Muscle of arm (tissue), 14 donors: ENCODE results near the gene MLST8. TPM values are rescaled to one million over a fixed set of nuclear protein-coding genes. Genes with fewer than 3 reads are reported as not detected.
A peak's percentile ranks its signal among the peaks of the same experiment; 100 is the strongest.

ENCODE experiments used
- DNase-seq: peaks from one replicate; pipeline ENCODE4 v3.0.0-alpha.2; 2013
- long read RNA-seq, 11 donors: transcript quantifications; one replicate each; lab custom pipeline, GENCODE V29; 2026
- polyA plus RNA-seq, 12 donors: library from polyadenylated mRNA; unstranded; fragments of 120-200 nt; gene quantifications; one replicate each; pipeline ENCODE4 v1.2.1, GENCODE V29; 2013; ENCODE audit not compliant: insufficient read length in 12 of 12

MLST8 gene, protein sequence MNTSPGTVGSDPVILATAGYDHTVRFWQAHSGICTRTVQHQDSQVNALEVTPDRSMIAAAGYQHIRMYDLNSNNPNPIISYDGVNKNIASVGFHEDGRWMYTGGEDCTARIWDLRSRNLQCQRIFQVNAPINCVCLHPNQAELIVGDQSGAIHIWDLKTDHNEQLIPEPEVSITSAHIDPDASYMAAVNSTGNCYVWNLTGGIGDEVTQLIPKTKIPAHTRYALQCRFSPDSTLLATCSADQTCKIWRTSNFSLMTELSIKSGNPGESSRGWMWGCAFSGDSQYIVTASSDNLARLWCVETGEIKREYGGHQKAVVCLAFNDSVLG
- 10 to 100 TPM in 11 of 12 donors, not detected in 1; 26.6 to 47.2 (median 30.3) TPM for polyA plus RNA-seq
- long read RNA-seq, donor 1, transcript MLST8-215 (9 exons, 1,861 nt) = major isoform, 6 of 17 reads
- long read RNA-seq, donor 1, partial matches to known transcripts = 0 of 17 reads
- long read RNA-seq, donor 1, other reads (novel, unspliced or antisense) = 0 of 17 reads
- long read RNA-seq, donor 2, partial matches to known transcripts = 0 of 10 reads
- long read RNA-seq, donor 2, other reads (novel, unspliced or antisense) = 0 of 10 reads
- long read RNA-seq, donor 3, partial matches to known transcripts = 0 of 10 reads
- long read RNA-seq, donor 3, other reads (novel, unspliced or antisense) = 0 of 10 reads
- long read RNA-seq, donor 4, partial matches to known transcripts = 0 of 3 reads
- long read RNA-seq, donor 4, other reads (novel, unspliced or antisense) = 0 of 3 reads
- long read RNA-seq, donor 5, transcript MLST8-230 (8 exons, 2,116 nt) = minor isoform, 5 of 21 reads
- long read RNA-seq, donor 5, transcript MLST8-232 (9 exons, 1,870 nt) = major isoform, 7 of 21 reads
- long read RNA-seq, donor 5, partial matches to known transcripts = 0 of 21 reads
- long read RNA-seq, donor 5, other reads (novel, unspliced or antisense) = 0 of 21 reads
- long read RNA-seq, donor 6, partial matches to known transcripts = 0 of 13 reads
- long read RNA-seq, donor 6, other reads (novel, unspliced or antisense) = 0 of 13 reads
- long read RNA-seq, donor 7, partial matches to known transcripts = 0 of 4 reads
- long read RNA-seq, donor 7, other reads (novel, unspliced or antisense) = 0 of 4 reads
- long read RNA-seq, donor 8, transcript MLST8-215 (9 exons, 1,861 nt) = major isoform, 6 of 28 reads
- long read RNA-seq, donor 8, transcript MLST8-232 (9 exons, 1,870 nt) = major isoform, 6 of 28 reads
- long read RNA-seq, donor 8, partial matches to known transcripts = 0 of 28 reads
- long read RNA-seq, donor 8, other reads (novel, unspliced or antisense) = 12 of 28 reads
- long read RNA-seq, donor 9, partial matches to known transcripts = 9 of 20 reads
- long read RNA-seq, donor 9, other reads (novel, unspliced or antisense) = 0 of 20 reads
- long read RNA-seq, donor 10, transcript MLST8-232 (9 exons, 1,870 nt) = major isoform, 8 of 24 reads
- long read RNA-seq, donor 10, transcript MLST8-215 (9 exons, 1,861 nt) = minor isoform, 5 of 24 reads
- long read RNA-seq, donor 10, partial matches to known transcripts = 7 of 24 reads
- long read RNA-seq, donor 10, other reads (novel, unspliced or antisense) = 0 of 24 reads
- long read RNA-seq, donor 11, partial matches to known transcripts = 0 of 14 reads
- long read RNA-seq, donor 11, other reads (novel, unspliced or antisense) = 0 of 14 reads

DNA sequence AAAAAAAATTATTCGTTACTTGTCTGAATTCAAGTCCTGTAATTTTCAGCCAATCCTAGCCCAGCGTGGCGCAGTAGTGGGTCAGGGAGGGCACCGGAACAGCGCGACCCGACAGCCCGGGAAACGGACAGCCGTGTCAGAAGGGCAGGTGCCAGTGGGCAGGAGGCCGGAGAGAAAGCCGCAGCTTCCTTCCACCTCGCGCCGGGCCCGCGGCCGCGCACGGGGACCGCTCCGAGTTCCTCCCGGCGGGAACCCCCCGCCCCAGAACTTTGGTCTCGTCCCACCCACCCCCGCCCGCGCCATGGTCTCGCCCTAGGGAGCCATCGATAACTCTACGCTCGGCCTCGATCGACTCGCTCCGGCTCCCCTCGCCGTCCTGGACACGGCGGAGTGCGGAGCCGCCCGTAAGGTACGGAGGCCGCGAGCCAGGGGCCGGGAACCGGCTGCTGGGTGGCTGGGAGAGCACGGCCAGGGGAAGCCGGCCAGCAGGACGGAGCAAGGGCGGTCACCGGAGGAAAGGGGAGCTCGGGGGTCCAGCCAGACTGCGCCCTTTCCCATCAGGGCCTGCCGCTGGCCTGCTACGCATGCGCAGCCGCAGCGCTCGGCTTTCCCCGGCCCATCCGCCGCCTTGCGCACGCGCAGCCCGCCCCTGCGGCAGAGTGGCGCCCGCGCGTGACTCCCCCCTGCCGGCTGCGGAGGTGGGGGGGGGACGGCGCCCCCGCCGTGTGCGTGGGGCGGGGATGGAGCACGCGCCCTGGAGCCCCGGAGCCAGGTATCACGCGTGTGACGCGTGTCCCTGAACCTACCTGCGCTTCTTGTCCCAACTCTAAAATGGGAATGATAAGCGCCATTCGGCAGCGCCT, at the start of gene MLST8:
Gene MLST8 (plus strand): TSS at position 351 of the 863 bp plus-strand sequence. CDS start 632 bp downstream, outside the sequence.
- peak; percentile 94 for DNase-seq

DNA sequence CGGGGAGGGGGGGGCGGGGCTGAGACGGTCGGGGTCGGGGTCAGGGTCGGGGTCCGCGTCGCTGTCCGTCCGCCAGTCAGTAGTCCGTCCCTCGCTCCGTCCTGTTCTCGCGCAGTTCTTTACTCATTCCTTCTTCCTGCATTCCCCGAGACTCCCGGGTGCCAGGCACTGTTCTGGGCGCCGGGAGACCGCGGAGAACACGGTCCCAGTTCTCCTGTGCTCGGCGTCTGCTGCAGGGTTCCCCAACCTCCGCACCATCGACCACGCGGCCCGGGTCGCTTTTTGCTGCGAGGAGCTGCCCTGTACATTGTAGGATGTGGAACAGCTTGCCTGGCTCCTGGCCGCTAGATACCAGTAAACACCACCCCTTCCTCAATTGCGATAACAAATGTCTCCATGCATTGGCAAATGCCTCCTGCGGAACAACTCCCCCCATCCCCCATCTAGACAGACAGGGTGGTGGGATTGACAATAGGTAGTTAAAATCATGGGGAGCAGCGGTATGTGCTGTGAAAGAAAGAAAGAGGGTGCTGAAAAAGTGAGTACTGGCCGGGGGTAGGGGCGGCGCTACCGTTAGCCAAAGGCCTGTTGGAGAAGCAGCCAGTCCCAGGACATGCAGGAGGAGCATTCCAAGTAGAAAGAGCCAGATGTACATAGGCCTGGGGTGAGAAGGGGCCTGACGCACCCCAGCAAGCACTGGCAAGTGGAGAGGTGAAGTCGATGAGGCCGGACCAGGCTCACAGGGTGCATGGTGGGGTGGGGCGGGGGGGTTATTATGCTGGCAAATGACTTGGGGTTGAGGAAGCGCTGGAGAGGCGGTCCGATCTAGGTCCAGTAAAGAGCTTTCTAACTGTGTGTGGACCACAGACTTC, 49.0 kb upstream of the MLST8 start:
- DNase-seq = peak; percentile 61

DNA sequence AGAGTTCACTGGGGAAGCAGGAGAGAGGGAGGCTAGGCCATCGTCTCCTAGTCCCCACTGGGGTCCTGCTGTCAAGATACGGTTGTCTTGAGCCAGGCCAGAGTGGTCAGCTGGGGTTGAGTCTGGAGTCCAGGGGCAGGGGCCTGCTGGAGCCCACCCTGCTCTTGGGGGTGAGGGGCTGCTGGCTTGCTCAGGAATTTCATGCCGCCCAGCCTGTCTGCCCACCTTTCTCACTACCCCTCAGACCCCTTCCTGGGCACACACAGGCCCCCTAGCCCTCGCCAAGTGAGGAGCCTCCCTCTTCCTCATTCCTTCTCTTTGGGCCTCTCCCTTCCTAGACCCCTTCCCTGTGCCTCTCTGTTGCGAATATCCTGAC, 48.4 kb upstream of the MLST8 start:
- DNase-seq = no peak

DNA sequence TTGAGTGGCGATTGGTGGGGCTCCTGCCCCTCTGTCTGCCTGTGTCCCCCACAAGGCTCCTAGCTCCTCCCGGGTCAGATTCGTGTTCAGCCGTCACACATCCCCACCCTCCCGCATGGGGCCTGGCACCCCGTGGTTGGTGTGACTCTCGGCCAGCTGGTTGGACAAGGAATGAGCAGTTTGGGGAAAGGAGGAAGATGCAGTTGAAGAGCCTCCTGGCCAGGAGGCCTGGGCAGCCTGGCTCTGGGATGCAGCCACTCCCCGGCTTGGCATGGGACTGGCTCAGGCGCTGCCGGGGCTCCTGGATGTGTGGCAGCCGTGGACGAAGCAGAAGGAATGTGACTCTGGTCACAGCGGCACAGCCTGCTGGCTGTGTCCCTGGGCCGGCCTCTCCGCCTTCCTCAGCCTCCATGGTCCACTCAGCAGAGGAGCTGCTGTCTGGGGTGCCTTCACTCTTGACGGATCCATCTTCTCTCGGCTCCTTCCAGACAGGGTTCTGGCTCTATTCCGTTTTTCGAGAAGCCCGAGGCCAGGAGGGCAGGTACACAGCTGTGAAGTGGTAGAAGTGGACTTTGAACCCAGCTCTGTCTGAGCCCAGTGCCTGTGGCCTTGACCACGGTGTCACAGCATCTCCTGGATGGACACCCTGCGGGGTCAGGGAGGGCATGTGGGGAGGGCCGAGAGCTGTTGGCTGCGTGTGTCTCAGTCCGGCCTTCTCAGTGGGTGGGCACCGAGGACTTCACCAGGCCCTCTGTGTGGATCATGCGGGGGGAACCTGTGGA, 47.6 kb upstream of the MLST8 start:
- no peak for DNase-seq

DNA sequence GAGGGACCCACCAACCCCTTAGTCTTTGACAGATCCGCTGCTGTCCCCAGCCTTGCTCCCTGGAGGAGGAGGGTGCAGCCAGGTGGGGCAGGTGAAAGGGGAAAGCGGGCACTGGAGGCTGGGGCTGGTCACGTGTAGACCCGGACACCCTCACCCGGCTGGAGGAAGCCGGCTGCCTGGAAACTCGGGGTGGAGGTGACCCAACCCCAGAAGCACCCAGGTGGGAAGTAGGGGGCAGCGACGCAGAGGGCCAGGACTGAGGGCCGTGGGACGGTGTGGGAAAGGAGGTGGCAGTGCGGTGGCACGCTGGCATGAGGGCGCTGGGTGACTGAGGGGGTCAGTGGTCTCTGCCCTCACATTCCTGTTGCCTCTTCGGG, 47.0 kb upstream of the MLST8 start:
- no peak for DNase-seq

DNA sequence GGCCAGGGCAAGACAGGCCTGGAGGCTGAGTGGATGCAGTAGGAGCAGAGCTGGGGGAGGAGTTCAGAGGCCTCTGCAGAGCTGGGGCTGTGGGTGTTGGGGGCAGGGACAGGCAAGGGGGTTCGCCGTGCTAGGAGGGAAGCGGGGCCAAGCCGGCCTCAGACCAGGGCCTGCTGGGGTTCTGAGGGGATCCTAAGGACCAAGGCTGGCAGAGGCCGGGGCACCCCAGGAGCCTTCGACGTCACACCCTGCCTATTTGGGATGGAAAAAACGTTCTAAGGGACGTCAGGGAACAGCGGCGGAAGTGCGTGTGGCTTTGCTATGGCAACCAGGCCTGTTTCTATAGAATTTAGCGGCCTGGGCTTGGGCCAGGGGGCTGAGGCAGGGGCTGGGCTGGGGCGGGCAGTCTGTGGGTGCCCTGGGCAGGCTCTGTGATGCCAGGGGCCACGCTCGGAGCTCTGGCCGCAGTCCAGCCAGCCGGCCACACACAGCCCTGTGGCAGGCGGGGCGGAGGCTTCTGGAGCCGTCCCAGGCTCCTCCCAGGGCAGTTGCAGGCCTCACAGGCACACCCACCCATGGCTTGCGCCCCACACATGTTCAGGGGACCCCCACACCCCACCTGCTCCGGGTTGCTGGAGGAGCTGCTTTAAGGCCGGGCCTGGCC, 45.9 kb upstream of the MLST8 start:
- DNase-seq = peak; percentile 86

DNA sequence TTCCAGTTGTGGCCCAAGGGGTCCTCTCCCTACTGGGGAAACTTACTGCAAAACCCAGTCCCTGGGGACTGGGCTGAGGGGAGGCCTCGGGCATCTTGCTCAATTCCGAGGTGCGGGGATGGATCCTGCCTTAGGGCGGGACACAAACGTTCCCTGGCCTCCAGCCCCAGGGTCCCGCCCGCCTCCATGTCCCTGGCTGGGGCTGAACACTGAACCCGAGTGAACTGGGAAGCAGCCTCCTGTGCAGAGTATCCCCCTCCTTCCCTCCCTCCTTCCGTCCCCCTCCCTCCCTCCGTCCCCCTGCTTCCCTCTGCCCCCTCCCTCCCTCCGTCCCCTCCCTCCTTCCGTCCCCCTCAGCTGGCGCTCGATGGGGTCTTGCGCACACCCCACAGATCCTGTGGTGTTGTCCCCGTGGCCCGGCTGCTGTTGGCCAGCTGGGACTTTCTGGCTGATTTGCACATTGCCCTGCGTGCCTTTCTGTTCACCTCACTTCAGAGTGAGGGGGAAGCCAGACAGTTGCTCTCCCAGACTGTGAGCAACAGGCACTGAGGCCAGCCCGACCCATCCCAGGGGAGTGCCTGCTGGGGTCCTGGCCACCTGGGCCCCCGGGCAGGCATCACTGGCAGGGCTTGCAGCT, 44.2 kb upstream of the MLST8 start:
- no peak for DNase-seq

DNA sequence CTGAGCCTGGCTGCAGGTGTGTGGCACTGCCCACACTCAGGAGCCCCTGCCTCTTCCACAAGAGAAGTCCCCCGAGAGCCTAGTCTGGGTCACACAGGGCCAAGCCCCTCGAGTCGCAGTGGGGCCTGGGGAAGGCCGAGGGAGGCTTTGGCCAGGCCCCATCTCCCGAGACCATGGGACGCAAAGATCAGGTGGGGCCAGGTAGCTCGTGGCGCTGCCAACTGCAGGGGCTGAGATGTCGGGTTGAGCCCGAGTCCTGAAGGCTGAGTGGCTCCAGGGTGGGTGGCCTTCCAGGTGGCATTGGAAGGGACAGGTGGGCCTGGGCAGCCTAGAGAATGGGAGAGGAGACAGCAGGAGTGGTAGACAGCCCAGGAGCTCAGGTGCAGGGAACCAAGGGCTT, 43.3 kb upstream of the MLST8 start:
- no peak for DNase-seq

DNA sequence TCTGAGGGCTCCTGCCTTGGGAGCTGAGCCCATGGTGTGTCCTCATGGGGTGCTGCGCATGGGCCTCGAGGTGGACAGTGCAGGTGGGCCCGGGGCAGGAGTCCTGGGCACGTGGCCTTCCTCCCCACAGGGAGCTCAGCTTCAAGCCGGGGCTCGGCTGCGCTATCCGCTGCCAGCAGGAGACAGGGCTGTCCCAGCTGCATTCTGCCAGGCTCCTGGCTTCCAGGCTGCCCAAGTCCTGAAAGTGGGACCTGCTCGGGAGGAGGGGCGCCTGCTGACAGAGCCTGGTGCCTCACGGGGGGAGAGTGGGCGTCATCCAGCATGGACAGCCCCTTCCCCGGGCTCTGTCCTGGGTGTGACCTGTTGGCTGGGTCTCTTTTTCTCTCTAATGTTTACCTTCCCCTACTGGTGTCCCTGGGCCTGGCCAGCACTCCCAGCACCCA, 42.6 kb upstream of the MLST8 start:
- DNase-seq = no peak

DNA sequence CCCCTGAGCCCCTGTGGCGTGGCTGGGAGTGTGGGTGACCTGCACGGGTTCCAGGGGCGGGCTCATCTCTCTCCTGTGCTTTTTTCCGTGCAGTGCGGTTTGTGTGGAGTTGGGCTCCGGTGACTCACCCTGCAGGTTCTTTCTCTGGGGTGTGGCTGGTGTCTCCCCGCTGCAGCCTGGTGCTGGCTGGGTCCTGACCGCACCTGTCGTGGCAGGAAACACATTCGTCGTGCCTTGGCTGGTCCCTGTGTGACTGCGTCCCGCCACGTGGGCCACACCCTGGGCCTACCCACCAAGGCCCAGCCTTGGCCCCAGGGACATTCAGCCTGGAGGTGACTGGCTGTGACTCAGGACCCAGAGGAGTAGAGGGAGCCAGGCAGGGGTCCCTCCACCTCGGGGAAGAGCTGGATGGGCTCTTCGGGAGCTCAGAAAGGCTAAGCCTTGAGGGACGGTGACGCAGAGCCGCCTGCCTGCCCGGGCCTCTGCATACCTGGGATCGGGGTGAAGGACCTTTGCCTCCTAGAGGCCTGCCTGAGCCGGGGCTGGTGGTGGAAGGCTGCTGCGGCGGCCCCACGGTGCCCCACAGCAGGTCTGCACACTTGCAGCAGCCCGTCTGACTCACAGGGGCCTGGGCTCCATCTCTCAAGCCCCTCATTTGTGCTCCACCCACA, 41.9 kb upstream of the MLST8 start:
- DNase-seq = no peak

DNA sequence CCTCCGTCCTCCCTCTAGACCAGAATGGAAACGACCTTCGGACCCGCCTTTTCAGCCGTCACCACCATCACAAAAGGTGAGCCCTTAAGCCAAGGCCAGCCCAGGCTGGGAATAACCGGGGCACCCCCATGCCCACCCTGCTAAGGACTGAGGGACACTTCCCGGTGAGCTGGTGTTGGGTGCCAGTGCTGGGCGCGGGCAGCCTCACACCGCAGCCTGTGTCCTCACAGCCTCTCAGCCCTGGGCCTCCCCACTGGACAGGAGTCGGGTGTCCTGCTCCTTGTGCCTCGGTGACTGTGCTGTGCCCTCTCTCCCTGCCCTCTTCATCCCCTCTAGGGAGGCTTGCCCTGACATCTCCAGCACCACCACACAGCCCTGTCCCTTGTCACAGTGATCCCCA, 39.4 kb upstream of the MLST8 start:
- no peak for DNase-seq

DNA sequence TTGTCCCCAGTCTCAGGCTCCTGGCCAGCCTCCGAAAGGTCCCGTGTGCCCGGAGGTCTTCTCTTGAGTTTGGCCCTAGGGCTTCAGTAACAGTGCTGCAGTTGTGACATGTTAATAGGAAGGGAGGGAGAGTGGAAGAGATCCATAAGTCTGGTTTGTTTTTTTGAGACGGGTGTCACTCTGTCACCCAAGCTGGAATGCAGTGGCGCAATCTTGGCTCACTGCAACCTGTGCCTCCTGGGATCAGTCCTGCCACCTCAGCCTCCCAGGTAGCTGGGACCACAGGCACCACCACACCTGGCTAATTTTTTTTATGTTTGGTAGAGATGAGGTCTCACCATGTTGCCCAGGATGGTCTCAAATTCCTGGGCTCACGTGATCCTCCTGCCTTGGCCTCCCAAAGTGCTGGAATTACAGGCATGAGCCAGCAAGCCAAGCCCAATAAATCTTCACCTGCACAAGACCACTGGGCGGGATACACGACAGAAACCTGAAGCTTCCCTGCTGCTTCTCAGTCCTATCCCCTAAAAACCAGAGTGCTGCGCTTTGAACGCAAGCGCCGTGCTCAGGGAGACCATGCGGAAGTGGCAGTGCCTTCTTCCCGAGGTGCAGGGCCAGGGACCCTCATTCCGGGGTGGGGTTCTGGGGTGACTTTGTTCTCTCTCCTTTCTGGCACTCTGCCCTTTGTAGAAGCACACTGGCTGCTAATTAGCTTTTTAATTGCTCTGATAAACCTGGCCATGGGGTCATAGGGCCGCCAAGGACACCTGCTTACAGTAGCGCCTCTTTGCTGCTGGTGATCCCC, 38.8 kb upstream of the MLST8 start:
- DNase-seq = no peak

DNA sequence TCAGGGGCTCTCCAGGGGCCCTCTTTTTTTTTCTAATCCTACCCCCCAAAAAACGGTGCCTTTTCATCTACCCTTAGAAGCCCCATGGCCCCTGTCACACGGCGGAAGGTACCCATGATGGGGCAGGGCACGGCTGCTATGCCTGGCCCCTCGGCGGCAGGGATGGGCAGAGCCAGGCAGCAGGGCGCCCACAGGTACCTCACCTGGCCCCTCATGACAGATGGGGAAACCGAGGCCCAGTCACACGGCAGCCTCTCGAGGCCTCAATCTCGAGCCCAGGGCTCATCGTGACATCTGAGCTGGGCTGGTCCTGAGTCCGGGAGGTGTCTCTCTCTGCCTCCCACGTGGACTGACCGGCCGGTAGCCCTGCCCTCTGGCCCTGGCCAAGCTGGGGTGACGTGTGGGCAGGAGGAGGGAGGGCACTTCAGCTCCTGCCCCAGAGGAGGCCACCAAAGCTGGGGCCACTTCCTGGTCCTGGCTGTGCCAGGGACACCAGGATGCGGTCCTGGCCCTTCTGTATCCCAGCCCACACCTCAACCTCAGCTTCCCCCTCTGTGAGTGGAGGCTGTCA, 38.1 kb upstream of the MLST8 start:
- DNase-seq = no peak

DNA sequence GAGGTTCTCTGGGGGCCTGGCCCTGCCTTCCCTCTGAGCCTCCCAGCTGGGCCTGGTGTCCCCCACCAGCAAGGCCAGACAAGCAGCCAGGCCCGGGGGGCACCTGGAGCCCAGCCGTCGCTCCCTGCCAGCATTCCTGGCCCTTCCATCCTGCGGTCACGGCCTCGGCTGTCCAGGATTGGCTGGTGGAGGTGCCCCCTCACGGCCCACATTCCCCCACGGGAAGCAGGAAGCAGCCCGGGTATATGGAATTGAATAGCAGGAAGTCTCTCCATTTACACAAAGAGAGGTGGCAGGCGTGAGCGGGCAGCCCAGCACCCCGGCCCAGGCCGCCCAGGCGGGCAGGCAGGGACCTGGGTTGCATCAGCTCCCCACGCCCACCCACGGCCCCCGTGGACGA, 35.2 kb upstream of the MLST8 start:
- no peak for DNase-seq
